Amniotic stem cell (primary cell): ENCODE data around the gene GALNT18.

ENCODE experiments used
- DNase-seq: peaks from one replicate; lab custom pipeline; 2025; lab: John Stamatoyannopoulos, UW

The GALNT18 gene

DNA sequence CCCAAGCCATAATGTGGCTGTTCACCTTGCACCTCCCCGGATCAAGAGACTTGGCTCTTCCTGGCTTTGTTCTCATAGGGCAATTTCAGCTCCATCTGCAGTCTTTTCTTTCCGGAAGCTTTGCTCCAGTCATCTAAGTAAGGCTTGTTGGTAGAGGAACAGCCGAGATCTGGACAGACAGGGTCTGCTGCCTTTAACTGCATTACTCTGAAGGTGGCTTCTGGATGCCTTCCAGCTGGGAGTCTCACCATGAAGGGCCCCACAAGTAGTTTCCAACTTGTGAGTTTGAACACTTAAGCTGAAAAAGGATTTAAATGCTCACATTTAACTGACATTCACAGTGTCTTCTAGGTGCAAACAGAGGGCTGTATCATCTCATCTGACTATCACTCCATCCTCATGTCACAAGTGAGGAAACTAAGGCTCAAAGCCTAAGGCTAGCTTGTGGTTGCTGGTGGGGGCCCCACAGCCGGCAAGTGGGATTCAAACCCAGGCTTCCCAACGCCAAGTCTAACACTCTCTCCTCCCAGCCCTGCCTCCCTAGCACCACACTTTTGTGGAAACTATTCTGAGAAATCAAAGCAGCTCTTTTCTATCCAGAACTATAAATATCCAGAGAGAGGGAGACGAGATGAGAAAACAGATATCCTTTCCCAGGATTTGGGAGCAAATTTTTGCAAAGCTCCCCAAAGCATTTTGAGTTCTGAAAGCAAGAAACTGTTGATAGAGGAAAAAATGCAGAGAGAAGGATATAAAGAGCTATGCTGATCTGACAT, 58.4 kb downstream of the GALNT18 start:
- DNase-seq, result no peak

- DNase-seq, result no peak
These were observed 59.8 kb downstream of the GALNT18 start for GRCh38 chr11:11561991-11562390.

GRCh38 chr11:11558826-11559225, 63.0 kb downstream of the GALNT18 start:
- no peak for DNase-seq

DNA sequence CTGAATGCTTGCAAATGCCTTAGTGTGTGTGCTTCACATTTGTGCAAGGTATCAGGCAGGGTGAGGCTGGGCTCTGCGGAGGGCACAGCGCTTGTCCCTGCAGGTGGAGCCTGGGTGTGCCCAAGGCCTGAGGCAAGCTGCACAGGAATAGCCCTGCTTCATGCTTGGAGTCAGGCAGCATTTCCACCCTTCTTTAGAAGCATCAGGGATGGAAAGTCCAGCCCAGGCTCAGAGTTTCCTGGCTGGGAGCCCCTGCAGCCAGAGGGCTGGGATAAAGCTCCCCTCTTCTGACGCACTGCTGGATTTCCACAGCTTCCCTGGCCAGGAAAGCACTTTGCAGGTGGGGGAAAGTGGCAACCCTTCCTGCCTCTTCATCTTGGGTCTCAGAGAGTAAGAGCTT, 63.4 kb downstream of the GALNT18 start:
- no peak for DNase-seq

GRCh38 chr11:11555208-11555607, 66.6 kb downstream of the GALNT18 start:
- no peak for DNase-seq

- no peak for DNase-seq
These were observed 68.2 kb downstream of the GALNT18 start for GRCh38 chr11:11553573-11553972.

- no peak for DNase-seq
These were observed 69.2 kb downstream of the GALNT18 start for GRCh38 chr11:11552529-11553087.

- DNase-seq, result no peak
These were observed 71.3 kb downstream of the GALNT18 start for GRCh38 chr11:11550534-11550933.

DNA sequence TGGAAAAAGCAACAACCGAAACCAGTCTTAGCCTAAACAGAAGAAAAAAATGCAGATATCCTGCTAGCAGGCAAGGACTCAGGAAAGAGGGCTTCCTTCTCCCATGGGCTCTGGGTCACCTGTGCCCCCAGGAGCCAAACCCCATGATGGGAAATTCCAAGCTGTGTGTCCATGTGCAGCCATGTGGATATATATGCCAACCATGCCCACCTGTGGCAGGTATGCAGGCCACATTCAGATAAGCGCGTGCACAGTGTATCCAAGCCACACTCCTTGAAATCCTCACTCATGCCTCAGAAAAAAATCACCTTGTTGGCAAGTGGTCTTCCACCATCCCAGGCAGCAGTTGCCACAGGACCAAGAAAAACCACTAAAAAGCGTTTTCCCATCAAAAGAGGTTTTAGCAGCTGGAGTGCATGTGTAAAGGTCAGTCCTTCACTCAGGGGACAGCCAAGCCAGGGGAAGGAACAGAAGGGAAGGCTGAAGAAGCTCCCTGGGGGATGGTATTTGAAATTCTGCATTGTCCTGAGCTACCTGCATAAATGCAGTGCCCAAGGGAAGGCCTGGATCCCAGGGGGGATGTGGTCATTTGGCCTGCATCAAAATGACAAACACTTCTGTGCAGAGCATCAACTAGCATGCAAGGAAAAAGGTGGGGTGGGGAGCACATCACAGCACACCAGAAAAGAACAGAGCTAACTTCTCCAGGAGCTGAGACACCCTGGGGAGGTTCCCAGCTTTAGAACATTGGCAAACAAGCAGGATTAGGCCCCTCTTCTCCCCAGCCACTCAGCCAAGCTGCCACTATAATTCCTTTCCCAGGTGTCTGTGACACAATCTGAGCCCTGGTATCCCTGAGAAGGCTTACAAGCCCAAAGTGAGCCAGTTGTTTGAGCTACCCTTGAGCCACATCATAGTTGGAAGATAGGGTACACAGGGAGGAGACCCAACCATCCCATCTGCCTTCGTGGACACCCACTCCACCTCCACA, 76.2 kb downstream of the GALNT18 start:
- DNase-seq, result no peak

GRCh38 chr11:11543656-11544055, 78.1 kb downstream of the GALNT18 start:
- no peak for DNase-seq

DNA sequence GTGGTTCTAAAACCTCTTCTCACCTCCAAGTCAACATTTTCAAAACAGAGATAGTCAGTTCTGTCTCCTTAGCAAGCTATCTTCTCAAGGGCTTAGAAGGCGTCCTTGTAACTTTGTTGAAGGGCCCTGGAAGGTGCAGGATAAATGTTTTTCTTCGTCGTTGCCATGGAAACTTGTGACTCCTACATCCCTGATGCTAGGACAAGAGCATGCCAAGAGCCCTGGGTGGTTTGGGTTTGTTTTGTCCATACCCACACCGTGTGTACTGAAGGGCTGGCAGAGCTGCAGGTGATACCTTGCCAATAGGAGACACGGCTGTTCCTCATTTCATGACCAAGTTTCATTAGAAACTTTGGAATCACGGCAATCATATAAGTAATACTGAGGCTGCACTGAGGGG, 81.6 kb downstream of the GALNT18 start:
- no peak for DNase-seq

GRCh38 chr11:11538277-11538960, 83.4 kb downstream of the GALNT18 start:
- DNase-seq, result no peak

DNA sequence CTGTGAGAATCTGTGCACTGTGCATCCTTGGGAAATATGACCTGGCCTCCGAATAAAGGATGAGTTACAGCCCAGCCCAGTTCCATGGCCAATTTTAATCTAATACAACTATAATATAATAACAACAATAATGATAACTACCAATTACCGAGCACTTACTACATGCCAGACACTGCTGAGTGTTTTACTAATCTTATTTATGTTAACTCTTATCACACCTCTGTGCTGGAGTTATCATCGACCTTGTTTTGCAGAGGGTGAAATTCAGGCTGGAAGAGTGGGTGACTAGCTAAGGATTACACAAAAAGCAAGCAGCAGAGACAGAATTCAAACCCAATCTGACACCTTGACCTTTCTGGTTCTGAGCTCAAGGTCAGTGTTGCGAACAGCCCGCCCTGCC, 83.9 kb downstream of the GALNT18 start:
- no peak for DNase-seq

DNA sequence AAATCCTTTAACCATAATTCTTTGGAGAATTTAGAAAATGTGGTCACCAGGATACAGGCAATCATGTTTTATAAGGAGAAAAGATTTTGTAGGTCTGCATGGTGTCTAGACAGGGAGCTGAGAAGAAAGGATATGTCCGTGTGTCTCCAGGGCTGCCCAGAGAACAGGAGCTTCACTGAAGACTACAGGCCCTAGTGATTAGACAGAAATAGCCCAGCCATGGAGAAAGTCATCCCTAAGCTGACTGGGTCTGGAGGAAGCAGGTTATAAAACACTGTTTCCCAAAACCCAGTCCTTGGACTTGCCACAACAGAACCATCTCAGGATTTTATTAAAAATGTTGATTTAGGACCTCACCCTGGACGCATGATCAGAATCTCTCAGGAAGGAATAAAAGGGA, 84.4 kb downstream of the GALNT18 start:
- DNase-seq, result no peak

DNA sequence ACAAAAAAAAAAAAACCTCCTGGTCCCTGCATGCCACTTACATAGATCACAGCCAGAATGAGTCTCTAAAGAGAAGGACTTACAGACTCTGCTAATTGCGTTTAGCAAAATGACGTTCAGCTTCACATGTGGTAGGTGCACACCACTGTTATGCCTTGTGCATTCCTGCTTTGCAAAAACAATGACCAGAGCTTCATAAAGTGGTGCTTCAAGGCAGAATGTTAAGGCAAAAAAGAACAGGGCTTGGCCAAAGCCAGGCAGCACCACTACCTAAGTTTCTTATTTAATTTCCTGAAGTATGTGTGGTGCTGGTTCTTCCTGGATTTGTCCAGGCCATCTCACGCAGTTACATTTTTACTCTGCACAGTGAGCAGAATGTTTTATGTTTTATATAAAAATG, 85.2 kb downstream of the GALNT18 start:
- DNase-seq, result no peak

- DNase-seq, result no peak
These were observed 86.2 kb downstream of the GALNT18 start for GRCh38 chr11:11535611-11536010.

- DNase-seq, result no peak
These were observed 86.8 kb downstream of the GALNT18 start for GRCh38 chr11:11534981-11535380.

GRCh38 chr11:11533751-11534150, 88.1 kb downstream of the GALNT18 start:
- DNase-seq, result no peak

- DNase-seq, result no peak
These were observed 88.7 kb downstream of the GALNT18 start for GRCh38 chr11:11533057-11533456.

GRCh38 chr11:11532574-11532973, 89.2 kb downstream of the GALNT18 start:
- DNase-seq, result no peak

GRCh38 chr11:11531131-11531908, 90.5 kb downstream of the GALNT18 start:
- no peak for DNase-seq
